NB4 (cell line): ENCODE results near the gene NGF.

ENCODE experiments used
- MYC ChIP-seq: IDR thresholded peaks from 2 replicates; pipeline ENCODE4 v1.6.1; 2011; ENCODE audit warnings: low read depth, low read length
- POLR2A ChIP-seq: IDR thresholded peaks from 2 replicates; pipeline ENCODE4 v1.6.1; 2011; ENCODE audit warnings: mild to moderate bottlenecking; ENCODE audit not compliant: insufficient read length; ENCODE audit errors: extremely low read depth

DNA sequence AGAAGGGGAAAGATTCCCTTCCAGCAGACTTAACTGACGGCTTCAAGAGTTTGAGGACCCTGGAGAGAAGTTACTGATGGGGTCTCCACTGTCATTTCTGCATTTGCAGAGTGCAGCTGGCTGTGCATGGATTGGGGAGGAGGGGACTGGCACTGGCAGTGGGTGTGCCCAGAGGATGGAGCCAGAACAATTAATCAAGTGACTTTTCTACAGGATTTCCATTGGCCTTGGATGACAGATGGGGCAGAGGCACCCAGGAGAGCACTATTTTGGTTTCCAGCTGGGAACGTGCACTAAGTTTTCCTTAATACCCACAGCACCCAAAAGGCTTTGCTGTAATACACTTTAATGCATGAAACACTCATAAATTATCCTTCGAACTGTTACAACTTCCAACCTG, 1.3 kb downstream of the NGF start:
- TF ChIP-seq MYC: no peak
- TF ChIP-seq POLR2A: no peak
